GM11168 (cell line): ENCODE data around the gene MROH8.
"Not testable (repeated sequence)": the region's sequence is repeated elsewhere in the genome, so short reads cannot be mapped to it uniquely, and the experiment has no call there.

Experiments used
- in situ Hi-C: fragments of 300-500 bp; cut with MboI; formaldehyde crosslinking; loops from one replicate; pipeline ENCODE4 v1.12.0; 2022; ENCODE audit warnings: low sequenced_read_pairs; ENCODE audit not compliant: unreplicated experiment

The MROH8 gene

DNA sequence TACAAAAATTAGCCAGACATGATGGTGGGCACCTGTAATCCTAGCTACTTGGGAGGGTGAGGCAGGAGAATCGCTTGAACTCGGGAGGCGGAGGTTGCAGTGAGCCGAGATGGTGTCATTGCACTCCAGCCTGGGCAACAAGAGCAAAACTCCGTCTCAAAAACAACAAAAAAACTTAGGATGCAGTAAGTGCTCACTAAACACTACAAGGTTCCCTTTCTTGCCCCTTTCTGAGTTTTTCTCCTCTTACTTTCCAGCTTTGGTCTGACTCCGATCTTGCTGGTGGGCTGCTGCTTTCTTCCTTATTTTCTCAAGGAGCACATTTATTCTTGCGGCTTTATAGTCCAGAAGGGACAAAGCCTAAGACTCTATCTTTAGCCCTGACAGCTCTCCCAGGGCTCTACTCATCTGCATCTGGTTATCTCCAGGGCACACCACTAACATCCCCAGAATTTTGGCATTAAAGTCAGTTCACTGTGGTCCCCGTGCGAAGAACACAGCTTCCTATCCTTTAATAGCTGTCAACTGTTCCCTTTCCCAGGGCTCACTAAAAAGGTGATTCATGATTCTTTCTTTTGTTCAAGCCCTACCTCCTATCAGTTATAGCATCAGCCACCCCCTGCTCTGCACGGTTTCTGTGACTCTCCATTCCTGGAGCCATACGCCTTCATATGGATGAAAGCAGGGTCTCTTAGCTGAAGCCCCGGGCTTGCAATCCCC is 17.4 kb downstream of the MROH8 start:
- in situ Hi-C loops: no loop called here

- in situ Hi-C loops: no loop called here
Observed at GRCh38 chr20:37160683-37161082, 18.7 kb downstream of the MROH8 start.

DNA sequence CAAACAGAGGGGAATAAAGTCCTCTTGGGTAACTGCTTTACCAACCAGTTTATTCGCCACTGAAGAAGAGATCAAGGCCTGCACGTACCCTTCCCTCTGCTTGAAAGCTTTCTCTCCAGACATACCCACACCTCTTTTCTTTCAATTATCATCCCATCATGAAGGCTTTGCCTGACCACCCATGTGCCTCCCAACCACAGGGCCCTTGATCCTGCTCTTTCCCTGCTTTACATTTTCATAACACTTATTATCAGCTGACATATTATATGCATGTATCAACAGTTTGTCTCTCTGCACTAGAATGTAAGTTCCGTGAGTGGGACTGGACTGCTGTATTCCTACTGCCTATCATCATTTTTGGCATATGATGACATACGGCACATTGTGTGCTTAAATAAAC is 21.1 kb downstream of the MROH8 start:
- in situ Hi-C loops: no loop called here

DNA sequence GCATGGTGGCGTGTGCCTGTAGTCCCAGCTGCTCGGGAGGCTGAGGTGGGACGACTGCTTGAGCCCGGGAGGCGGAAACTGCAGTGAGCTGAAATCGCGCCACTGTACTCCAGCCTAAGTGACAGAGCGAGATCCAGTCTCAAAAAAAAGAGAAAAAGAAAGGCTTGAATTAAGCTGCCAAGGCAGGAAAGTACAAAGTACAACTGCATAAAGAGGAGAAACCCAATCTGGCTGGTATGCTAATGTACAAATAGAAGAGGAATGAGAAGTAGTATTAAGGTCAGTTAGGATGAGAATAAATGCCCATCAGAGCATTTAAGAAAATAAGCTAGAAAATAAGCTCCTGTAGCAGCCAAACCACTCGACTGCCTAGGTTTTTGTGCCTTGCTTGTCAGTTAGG is 23.4 kb downstream of the MROH8 start:
- in situ Hi-C loops: no loop called here

GRCh38 chr20:37154684-37155298 is 24.6 kb downstream of the MROH8 start:
- in situ Hi-C loops: no loop called here

- in situ Hi-C loops: no loop called here
Observed at GRCh38 chr20:37152284-37152683, 27.1 kb downstream of the MROH8 start.

GRCh38 chr20:37151529-37151928 is 27.8 kb downstream of the MROH8 start:
- in situ Hi-C loops: no loop called here

GRCh38 chr20:37150864-37151263 is 28.5 kb downstream of the MROH8 start:
- in situ Hi-C loops: not testable (repeated sequence)

DNA sequence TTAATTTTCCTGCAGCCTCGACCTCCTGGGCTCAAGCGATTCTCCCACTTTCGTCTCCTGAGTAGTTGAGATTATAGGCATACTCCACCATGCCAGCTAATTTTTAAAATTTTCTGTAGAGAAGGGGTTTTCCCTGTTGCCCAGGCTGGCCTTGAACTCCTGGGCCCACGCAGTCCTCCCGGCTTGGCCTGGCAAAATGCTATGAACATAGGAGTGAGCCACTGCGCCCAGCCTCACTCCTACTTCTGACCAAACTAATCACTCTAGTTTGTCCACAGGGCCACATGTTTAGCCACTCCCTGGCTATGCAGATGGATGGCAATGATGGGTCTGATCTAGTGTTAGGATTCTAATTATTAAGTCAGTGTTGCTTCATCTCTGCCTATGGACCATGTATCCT is 32.1 kb downstream of the MROH8 start:
- in situ Hi-C loops: no loop called here

DNA sequence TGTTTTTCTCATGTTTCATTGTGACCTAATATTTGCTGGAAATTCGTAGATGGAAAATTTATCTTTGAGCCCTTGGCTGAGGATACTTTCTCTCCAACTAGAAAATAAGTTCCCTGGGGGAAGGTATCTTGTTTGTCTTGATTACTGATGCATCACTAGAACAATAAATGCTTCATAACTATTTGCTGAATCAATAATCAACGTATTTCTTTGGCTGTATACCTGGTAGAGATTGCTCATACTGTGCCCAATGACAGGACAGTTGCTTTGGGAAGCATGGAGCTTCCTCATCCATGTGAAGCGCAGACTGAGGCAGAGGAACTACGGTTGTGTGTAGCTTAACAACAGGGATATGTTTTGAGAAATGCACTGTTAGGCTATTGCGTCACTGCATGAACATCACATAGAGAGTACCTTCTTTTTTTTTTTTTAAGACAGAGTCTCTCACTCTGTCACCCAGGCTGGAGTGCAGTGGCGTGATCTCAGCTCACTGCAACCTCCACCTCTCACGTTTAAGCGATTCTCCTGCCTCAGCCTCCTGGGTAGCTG is 34.4 kb downstream of the MROH8 start:
- in situ Hi-C loops: no loop called here

- in situ Hi-C loops: no loop called here
Observed at GRCh38 chr20:37142708-37143107, 36.6 kb downstream of the MROH8 start.

- in situ Hi-C loops: no loop called here
Observed at GRCh38 chr20:37137547-37137946, 41.8 kb downstream of the MROH8 start.

GRCh38 chr20:37133952-37134351 is 45.4 kb downstream of the MROH8 start:
- in situ Hi-C loops: no loop called here

- in situ Hi-C loops: no loop called here
Observed at GRCh38 chr20:37131486-37131885, 47.9 kb downstream of the MROH8 start.

DNA sequence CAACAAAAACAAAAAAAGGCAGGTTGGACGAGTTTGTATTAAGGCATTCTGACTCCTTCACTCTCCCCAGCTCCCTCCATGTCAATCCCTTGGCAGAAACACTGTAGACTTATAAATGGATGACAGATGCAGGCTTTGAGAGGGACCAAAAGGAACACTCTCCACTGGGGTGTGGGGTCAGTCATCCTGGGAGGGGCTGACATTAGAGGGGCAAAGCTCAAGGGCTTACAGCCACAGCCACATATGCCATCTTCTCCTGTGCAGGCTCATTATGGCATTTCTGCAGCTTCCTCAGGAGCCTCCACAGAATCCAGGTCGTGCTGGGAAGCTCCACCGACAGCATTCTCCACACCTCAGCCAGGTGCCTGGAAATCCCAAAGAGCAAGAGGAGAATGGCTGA is 50.5 kb downstream of the MROH8 start:
- in situ Hi-C loops: no loop called here

- in situ Hi-C loops: not testable (repeated sequence)
Observed at GRCh38 chr20:37126290-37126689, 53.1 kb downstream of the MROH8 start.

DNA sequence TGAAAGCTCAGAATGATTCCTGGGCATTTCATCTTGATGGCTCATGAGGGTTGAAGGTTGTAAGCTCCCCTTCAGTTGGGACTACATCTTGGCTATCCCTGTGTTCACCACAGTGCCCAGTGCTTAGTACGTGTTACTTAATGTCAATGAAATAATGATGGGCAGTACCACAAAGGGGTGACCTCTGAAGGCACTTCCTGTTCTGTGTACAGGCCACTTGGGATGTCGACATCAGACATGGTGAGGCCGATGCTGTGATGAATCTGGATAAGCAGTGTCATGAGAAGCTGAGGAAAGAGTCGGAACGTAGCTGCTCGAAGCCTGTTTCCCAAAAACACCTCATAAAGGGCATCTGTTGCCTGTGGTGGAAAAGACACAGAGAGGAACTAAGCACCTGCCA is 55.9 kb downstream of the MROH8 start:
- in situ Hi-C loops: no loop called here

GRCh38 chr20:37120497-37120896 is 58.9 kb downstream of the MROH8 start:
- in situ Hi-C loops: no loop called here

- in situ Hi-C loops: no loop called here
Observed at GRCh38 chr20:37119356-37120036, 59.9 kb downstream of the MROH8 start.

DNA sequence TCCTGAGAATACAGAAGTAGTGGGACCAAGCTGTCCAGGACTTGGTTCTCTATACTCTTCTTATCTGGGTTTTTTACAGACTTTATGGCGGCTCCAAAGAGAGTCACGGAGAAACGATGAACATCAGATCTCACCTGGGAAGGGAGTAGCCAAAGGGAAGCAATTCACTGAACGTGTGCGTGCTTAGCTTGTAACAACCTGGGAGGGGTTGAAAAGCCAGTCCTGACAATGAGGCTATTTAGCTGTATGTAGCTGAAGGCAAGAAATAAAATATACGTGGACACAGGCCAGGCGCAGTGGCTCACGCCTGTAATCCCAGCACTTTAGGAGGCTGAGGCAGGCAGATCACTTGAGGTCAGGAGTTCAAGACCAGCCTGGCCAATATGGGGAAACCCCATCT is 65.3 kb downstream of the MROH8 start:
- in situ Hi-C loops: no loop called here

DNA sequence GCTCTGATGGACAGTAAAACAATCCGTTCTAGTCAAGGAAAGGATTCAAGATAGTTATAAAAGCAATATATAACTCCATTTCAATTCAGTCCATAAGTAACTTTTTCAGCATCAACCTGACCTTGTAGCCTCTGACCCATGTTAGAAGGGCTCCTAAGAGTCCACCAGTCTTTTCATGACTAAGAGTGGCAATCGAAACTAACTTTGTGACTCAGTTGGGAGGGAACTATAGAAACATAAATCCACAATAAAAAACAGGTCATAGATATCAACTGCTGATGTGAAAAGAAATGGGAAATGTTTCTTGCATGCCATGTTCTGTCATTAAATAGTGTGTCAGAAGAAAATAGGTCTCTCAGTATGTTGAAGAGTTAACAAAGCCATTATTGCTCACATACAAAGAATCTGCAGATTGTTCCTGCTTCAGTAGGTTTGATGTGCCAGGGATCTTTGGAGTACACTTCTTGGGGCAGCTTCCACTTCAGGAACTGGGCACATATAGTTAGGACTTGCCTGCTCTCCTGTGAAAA is 67.4 kb downstream of the MROH8 start:
- in situ Hi-C loops: no loop called here
